Measurements from ENCODE around the gene MSH4.

DNA sequence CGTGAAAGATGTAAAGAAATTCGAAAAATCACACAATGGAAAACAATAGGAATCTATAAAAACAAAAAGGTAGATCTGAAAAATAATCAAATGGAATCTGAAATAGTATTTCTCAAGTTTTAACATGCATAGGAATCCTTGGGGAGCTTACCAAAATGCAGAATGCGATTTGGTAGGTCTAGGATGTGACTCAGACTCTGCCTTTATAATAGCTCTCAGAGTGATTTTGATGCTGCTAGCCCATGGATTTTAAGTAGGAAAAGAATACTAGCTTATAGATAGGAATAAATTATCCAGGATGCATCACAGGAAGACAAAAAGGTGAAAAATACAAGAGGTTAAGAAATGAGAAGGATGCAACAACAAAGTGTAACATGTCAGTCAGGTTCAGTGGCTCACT is 24.7 kb upstream of the MSH4 start:
- no peak for TF ChIP-seq POLR2A (IDR thresholded peaks at IDR 0.05)
- TF ChIP-seq, protein P1, sequence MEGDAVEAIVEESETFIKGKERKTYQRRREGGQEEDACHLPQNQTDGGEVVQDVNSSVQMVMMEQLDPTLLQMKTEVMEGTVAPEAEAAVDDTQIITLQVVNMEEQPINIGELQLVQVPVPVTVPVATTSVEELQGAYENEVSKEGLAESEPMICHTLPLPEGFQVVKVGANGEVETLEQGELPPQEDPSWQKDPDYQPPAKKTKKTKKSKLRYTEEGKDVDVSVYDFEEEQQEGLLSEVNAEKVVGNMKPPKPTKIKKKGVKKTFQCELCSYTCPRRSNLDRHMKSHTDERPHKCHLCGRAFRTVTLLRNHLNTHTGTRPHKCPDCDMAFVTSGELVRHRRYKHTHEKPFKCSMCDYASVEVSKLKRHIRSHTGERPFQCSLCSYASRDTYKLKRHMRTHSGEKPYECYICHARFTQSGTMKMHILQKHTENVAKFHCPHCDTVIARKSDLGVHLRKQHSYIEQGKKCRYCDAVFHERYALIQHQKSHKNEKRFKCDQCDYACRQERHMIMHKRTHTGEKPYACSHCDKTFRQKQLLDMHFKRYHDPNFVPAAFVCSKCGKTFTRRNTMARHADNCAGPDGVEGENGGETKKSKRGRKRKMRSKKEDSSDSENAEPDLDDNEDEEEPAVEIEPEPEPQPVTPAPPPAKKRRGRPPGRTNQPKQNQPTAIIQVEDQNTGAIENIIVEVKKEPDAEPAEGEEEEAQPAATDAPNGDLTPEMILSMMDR (IDR thresholded peaks at IDR 0.05), result no peak

Measured in testis (tissue), 2 donors.